GM12878 (cell line): Measurements from ENCODE around the gene BBS9.

Experiments
- CTCF ChIP-seq, 3 experiments: IDR thresholded peaks in 2 of 3; conservative IDR thresholded peaks in 1 of 3; 2 replicates each; pipeline ENCODE4 v1.5.1; 2011; ENCODE audit warnings: low read depth in 3 of 3, low read length in 3 of 3, mild to moderate bottlenecking in 3 of 3, control low read depth in 2 of 3, moderate library complexity in 2 of 3, inconsistent platforms in 1 of 3, mixed read lengths in 1 of 3; ENCODE audit not compliant: control insufficient read depth in 2 of 3, insufficient read depth in 1 of 3; ENCODE audit errors: extremely low read depth in 1 of 3
- MXI1 ChIP-seq: fragments of 150-350 bp; IDR thresholded peaks from 2 replicates; pipeline ENCODE4 v1.6.1; 2011; ENCODE audit warnings: low read depth, mild to moderate bottlenecking, inconsistent platforms, low read length, improper control_type of control experiment

DNA sequence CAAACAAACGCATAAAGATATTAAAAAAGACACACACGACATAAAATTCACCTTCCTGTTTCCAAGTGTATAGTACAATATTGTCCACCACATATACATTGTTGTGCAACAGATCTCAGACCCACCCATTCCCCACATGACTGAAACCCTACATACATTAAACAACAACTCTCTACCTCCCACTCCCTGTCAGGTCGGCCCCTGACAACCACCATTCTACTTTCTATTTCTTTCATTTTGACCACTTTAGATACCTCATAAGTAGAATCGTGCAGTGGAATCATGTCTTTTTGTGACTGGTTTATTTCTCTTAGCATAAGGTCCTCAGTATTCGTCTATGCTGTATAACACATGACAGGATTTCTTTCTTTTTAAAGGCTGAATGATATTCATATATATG, 320.5 kb downstream of the BBS9 start:
- TF ChIP-seq CTCF (IDR thresholded peaks at IDR 0.05 in 2 of 3, conservative IDR thresholded peaks at IDR 0.05 in 1 of 3; ENCODE audit: control insufficient read depth in 2 of 3, extremely low read depth in 1 of 3, insufficient read depth in 1 of 3, low read depth in 3 of 3, low read length in 3 of 3) (no peak), MXI1 (no peak)
